WERI-Rb-1 (cell line): ENCODE measurements around the gene ITPR3.

Experiments
- DNase-seq: peaks from one replicate; pipeline ENCODE4 v3.0.0-alpha.2; 2020
- H3K27ac ChIP-seq: fragments of 250-450 bp; sonication (Bioruptor Pico); 2 replicates; pipeline ENCODE4 v1.5.1; 2020; ENCODE audit warnings: mild to moderate bottlenecking, moderate library complexity
- H3K27me3 ChIP-seq: fragments of 250-450 bp; sonication (Bioruptor Pico); 2 replicates; pipeline ENCODE4 v1.5.1; 2021; ENCODE audit warnings: mild to moderate bottlenecking, low read depth, moderate library complexity; ENCODE audit not compliant: insufficient read depth, severe bottlenecking
- H3K36me3 ChIP-seq: fragments of 250-450 bp; sonication (Bioruptor Pico); 2 replicates; pipeline ENCODE4 v1.5.1; 2020; ENCODE audit warnings: mild to moderate bottlenecking, moderate library complexity
- H3K4me3 ChIP-seq: 2 replicates; pipeline ENCODE4 v1.5.1; 2011; ENCODE audit warnings: low read depth, mild to moderate bottlenecking, control low read depth, low read length
- H3K9me3 ChIP-seq: fragments of 250-450 bp; sonication (Bioruptor Pico); 2 replicates; pipeline ENCODE4 v1.5.1; 2021; ENCODE audit warnings: mild to moderate bottlenecking, moderate library complexity; ENCODE audit not compliant: severe bottlenecking
- CTCF ChIP-seq: IDR thresholded peaks from 2 replicates; pipeline ENCODE4 v1.5.1; 2011; ENCODE audit warnings: low read depth, mild to moderate bottlenecking, control low read depth, inconsistent platforms, low read length

The ITPR3 gene

GRCh38 chr6:33683576-33684427, 62.7 kb downstream of the ITPR3 start:
- no peak for DNase-seq
- TF ChIP-seq CTCF: no peak
- Histone ChIP-seq H3K27me3 (no peaks in the 10 kb centered on the region), H3K4me3 (no peak overlapping the region), H3K36me3 (peaks cover 95% of the 10 kb centered on the region), H3K9me3 (no peaks in the 10 kb centered on the region), H3K27ac (no peak overlapping the region)

- Histone ChIP-seq H3K36me3 (peaks cover 95% of the 10 kb centered on the region), H3K9me3 (no peaks in the 10 kb centered on the region), H3K4me3 (no peak overlapping the region), H3K27me3 (no peaks in the 10 kb centered on the region), H3K27ac (no peak overlapping the region)
- TF ChIP-seq CTCF: no peak
- DNase-seq: no peak
These were observed 63.3 kb downstream of the ITPR3 start for GRCh38 chr6:33684428-33684896.

GRCh38 chr6:33684983-33685382, 63.9 kb downstream of the ITPR3 start:
- H3K36me3 ChIP-seq: peaks cover 95% of the 10 kb centered on the region
- no peaks in the 10 kb centered on the region for H3K9me3 ChIP-seq
- TF ChIP-seq CTCF: no peak

GRCh38 chr6:33685411-33686224, 64.5 kb downstream of the ITPR3 start:
- H3K36me3 ChIP-seq: peaks cover 93% of the 10 kb centered on the region
- no peak overlapping the region for H3K4me3 ChIP-seq
- DNase-seq: no peak
- H3K9me3 ChIP-seq: no peaks in the 10 kb centered on the region
- no peak overlapping the region for H3K27ac ChIP-seq
- TF ChIP-seq CTCF: no peak
- no peaks in the 10 kb centered on the region for H3K27me3 ChIP-seq

More at GRCh38 chr6:33684983-33685382, 63.9 kb downstream of the ITPR3 start:
- Histone ChIP-seq H3K27me3 (no peaks in the 10 kb centered on the region), H3K27ac (no peak overlapping the region), H3K4me3 (no peak overlapping the region)
- no peak for DNase-seq

- Histone ChIP-seq H3K36me3 (peaks cover 94% of the 10 kb centered on the region), H3K27ac (no peak overlapping the region), H3K4me3 (no peak overlapping the region), H3K9me3 (no peaks in the 10 kb centered on the region), H3K27me3 (no peaks in the 10 kb centered on the region)
- DNase-seq: no peak
- TF ChIP-seq CTCF: no peak
These were observed 65.3 kb downstream of the ITPR3 start for GRCh38 chr6:33686225-33686924.
